AG20443 (cell line): ENCODE measurements around the gene MVK.
A peak's percentile ranks its signal among the peaks of the same experiment; 100 is the strongest.

Experiments used
- DNase-seq: peaks from one replicate; pipeline ENCODE4 v3.0.0; 2012; ENCODE audit warnings: low spot score, mixed read lengths

Gene MVK

GRCh38 chr12:109608793-109609192 is 35.2 kb downstream of the MVK start:
- no peak for DNase-seq

- no peak for DNase-seq
Observed at GRCh38 chr12:109609342-109609741, 35.7 kb downstream of the MVK start.

- DNase-seq, result no peak
Observed at GRCh38 chr12:109610523-109610922, 36.9 kb downstream of the MVK start.

GRCh38 chr12:109611223-109611622 is 37.6 kb downstream of the MVK start:
- DNase-seq, result no peak

- no peak for DNase-seq
Observed at GRCh38 chr12:109612003-109612402, 38.4 kb downstream of the MVK start.

- DNase-seq, result peak; percentile 33
Observed at GRCh38 chr12:109612975-109613502, 39.4 kb downstream of the MVK start.

- DNase-seq, result no peak
Observed at GRCh38 chr12:109613649-109614455, 40.3 kb downstream of the MVK start.

GRCh38 chr12:109615556-109616229 is 42.1 kb downstream of the MVK start:
- DNase-seq, result no peak

GRCh38 chr12:109617491-109617890 is 43.9 kb downstream of the MVK start:
- no peak for DNase-seq

GRCh38 chr12:109618082-109618481 is 44.5 kb downstream of the MVK start:
- DNase-seq, result no peak

GRCh38 chr12:109619002-109619604 is 45.5 kb downstream of the MVK start:
- no peak for DNase-seq

GRCh38 chr12:109621211-109621694 is 47.7 kb downstream of the MVK start:
- DNase-seq, result peak; percentile 54

GRCh38 chr12:109621901-109622364 is 48.3 kb downstream of the MVK start:
- peak; percentile 41 for DNase-seq

GRCh38 chr12:109624467-109624866 is 50.9 kb downstream of the MVK start:
- DNase-seq, result no peak

- peak; percentile 89 for DNase-seq
Observed at GRCh38 chr12:109625131-109625559, 51.6 kb downstream of the MVK start.

- no peak for DNase-seq
Observed at GRCh38 chr12:109625749-109626377, 52.3 kb downstream of the MVK start.

GRCh38 chr12:109626378-109627115 is 53.0 kb downstream of the MVK start:
- no peak for DNase-seq

GRCh38 chr12:109627633-109628032 is 54.0 kb downstream of the MVK start:
- no peak for DNase-seq

GRCh38 chr12:109630107-109630506 is 56.5 kb downstream of the MVK start:
- no peak for DNase-seq

- no peak for DNase-seq
Observed at GRCh38 chr12:109630815-109631214, 57.2 kb downstream of the MVK start.

- DNase-seq, result no peak
Observed at GRCh38 chr12:109631302-109631701, 57.7 kb downstream of the MVK start.
